HG02798 (cell line): ENCODE data around the gene SV2B.

Experiments
- ATAC-seq: cut with Tn5 transposase; IDR thresholded peaks from one replicate; pipeline ENCODE4 v1.9.1; 2021; ENCODE audit warnings: mild to moderate bottlenecking; ENCODE audit not compliant: unreplicated experiment, poor library complexity

SV2B gene

GRCh38 chr15:91135201-91136130 is 35.4 kb downstream of the SV2B start:
- ATAC-seq: peak; percentile 88

DNA sequence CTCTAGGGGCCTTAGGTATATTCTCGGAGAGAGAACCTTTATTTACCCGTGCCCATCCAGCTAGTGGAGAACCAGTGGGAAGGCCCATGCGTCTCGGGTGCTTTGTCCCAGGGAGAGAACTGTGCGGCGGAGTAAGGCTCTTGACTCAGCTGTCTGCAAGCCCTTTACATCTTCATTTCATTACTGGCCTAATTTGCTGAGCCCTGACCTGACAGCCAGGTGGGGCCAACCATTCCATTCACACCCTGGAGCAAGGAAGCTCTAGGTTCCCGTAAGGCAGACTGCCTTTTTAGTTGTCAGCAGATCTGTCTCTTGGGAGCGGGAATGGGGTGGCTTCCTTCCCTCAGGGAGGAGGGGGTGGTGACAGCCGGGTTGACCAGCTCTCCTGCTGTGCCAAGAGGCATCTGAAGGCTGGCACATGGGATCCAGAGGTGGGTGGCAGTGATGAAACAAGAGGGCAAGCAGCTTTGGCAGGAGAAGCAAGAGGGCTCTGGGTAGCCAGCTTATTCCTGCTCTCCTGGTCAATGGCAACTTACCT is 36.4 kb downstream of the SV2B start:
- no peak for ATAC-seq

GRCh38 chr15:91140601-91141000 is 40.5 kb downstream of the SV2B start:
- no peak for ATAC-seq

GRCh38 chr15:91141097-91141496 is 41.0 kb downstream of the SV2B start:
- no peak for ATAC-seq

DNA sequence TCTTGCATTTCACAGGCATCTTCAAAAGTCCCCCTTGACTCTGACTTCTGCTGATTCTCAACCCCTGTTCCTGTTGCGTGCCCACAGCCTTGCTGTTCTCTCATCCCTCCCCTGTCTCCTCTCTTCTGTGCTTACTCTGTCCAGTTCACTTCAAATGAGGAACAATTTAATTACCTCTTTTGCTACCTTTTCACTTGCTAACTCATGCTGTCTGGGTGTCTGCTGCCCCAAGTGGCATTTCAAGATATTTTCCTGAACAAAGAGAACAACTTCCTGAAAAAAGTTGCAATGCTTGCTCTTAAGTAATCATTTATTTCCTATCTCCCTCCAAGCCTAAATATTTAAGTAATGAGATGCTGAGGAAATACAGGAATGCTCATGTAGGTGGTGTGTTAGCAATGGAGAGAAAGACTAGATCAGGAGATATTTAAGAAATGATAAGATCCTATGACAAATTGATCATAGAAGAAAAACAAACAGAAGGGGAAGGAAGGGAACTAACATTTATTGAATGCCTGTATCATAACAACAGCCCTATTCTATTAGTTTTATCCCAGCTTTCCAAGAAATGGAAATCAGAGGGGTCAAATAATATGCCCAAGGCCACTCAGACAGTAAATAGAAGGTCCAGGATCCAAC is 42.2 kb downstream of the SV2B start:
- no peak for ATAC-seq

GRCh38 chr15:91142946-91143345 is 42.9 kb downstream of the SV2B start:
- ATAC-seq: no peak

DNA sequence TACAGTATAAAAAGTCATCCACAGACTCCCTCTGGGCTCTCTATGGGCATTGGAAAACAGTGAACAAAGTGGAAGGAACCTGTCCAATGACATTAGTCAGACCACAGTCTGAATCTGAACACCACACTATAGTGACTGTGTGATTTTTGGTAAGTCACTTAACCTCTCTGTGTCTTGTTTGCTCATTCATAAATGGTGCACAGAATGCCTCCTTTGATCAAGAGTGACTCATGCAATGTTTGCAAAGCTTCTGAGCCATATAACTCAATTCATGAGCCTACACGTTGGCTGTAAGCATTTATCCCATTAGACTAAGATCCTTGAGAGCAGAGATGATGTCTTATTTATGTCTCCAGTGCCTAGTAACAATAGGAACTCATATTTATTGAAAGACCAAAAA is 46.7 kb downstream of the SV2B start:
- ATAC-seq: no peak

DNA sequence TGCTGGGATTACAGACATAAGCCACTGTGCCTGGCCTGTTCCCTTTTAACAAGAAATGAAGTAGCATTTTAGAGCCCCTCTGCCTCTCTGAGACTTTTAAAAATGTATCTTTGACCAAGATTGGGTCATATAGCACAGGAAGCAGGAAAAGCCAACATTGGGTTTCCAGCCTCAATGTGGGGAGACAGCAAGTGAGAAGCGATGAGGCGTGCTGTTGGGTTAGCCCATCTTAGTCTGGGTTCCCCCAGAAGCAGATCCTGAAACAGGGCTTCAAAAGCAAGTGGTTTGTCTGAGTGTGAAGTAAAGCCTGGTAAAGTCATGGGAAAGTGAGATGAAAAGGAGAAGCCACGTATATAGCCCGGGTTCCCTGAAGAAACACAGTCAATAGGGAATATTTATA is 48.2 kb downstream of the SV2B start:
- ATAC-seq: no peak

DNA sequence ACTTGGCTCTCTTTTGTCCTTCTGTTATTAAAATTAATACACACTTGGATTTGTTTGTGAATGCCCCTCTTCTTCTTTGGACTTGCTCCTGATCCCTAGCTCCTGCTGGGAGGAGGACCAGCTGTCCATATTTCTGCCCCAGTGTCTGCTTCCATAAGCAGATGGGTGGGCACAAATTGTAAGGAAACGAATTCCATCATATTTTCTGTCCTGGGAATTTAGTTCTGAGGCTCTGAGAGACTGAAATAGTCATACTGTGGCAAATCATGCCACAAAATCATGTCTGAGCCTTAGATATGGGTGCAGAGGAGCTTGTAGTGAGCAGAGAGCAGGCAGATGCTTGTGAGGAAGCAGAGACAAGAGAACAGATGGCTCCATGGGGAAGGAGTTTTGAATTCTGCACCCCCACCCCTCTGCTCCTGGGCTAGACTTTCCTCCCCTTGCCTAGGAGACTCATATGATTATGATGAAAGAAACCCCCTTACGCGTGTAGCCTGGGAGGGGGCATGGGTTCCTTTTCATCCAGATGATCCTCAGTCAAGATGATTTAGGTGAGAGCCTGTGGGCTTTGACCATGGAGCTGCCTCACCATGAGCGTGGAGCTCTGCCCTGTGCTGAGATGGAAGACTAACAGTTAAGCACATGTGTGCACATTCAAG is 50.6 kb downstream of the SV2B start:
- no peak for ATAC-seq

- no peak for ATAC-seq
These were observed 51.9 kb downstream of the SV2B start for GRCh38 chr15:91151781-91152563.

DNA sequence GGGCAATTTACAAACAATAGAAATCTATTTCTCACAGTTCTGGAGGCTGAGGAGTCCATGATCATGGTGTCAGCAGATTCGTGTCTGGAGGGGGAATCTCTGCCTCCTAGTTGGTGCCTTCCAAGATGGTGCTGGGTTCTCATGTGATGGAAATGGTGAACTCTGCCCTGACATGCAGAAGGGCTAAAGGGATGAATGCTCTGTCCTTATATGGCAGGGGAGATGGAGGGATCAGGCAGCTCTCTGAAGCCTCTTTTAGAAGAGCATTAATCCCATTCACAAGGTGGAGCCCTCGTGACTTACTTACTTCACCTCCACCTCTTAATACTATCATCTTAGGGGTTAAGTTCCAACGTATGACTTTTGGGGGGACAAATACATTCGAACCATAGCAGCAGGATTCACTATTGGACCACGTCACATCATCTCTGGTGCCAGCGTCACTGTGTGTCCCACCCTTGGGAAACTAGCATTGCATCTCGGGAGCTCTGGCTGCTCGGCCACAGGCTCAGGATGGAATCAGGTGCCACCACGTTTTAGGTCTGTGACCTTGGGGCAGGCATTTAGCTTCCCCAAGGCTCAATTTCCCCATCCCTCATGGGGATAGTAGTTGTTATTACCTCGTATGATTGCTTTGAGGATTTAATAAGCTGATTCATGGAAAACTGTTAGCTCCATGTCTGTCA is 53.0 kb downstream of the SV2B start:
- no peak for ATAC-seq

DNA sequence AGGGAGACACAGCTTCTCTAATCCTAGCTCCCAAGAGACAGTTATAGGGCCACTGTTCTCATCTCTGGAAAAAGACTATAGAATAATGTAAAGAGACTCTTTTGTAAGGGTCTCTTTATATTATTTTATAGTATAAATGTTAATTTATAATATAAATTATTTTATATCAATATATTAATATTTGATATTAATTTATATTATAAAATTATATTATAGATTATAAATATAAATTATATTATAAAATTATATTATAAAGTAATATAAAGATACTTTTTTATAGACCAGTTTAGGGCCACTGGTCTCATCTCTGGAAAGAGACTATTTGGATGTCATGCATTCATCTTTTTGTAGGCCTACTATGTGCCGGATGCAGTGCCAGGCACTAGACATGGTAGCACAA is 53.9 kb downstream of the SV2B start:
- ATAC-seq: no peak

DNA sequence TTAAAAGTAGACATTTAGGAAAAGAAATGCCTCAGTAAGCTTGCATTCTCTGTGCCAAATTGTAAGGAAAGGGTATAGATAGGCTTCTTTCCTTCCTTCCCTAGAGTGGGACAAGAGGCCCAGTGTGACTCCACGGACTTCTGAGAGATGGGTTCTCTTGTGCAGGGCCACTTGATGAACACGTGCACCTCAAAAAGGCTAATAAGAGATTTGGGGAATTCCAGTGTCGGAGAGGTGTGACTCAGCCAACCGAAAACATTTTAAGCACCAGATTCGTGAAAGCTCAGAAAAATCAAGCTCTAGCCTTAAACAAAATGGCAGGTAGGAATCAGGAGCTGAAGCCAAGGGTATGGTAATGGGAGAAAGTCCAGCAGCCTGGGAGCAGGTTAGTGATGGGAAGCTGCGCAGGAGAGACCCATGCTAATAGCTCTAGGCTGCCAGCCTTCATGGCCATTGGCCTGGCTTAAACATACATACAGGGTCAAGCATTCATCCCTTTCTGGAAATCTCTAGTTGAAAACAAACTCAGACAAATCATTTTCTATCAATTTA is 56.2 kb downstream of the SV2B start:
- ATAC-seq: no peak

DNA sequence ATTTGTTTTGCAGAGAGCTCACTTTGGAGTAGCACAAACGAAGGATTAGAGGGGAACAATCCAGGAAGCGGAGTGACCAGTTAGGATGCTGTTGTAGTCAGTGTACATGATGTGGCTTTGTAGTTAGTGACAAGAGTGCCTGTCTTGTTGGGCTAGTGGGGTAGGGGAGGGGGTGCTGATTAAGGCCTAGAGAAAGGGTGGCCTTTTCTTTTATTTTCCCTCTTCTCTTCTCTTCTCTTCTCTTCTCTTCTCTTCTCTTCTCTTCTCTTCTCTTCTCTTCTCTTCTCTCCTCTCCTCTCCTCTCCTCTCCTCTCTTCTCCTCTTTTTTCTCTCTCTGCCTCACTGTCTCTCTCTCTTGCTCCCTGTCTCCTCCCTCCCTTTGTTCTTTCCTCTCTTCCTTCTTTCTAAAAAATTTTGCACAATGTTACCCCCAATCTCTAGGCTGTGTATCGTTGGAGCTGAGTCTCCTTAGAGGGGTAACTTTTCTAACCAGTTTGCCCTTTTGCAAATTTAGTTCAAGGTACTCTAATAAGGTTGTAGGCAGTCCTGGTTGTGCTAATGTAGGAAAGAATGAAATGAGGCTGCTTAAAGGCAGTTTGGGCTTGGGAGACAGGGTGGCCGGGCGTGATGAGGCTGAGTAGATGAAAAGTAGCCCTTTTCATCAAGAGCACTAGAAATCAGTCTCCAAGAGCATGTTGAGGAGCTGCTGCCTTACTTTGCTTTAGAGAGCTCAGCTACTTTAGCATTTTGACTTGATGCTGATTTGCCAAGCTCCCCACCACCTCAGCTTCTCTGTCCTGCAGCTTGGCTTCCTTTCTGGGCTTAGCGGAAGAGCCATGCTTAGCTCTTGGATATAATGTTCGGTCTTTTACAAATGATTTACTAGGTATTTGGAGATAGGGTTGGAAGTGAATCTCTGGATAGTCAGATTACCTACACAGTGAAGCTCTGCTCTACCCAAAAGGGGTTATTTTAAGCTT is 58.6 kb downstream of the SV2B start:
- ATAC-seq: no peak

DNA sequence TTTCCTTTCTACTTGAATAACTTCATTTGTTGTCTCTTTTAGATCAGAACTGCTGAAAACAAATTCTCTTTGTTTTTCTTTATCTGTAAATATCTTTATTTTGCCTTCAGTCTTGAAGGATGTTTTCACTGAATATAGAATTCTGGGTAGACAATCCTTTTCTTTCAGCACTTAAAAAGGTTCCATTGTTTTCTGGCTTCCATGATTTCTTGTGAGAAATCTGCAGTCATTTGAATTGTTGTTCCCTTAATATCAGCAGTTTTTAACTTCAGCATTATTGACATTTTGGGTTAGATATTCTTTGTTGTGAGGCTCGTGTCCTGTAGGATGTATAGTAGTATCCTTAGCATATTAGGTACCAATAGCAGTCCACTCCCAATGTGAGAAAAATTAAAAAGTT is 65.8 kb downstream of the SV2B start:
- ATAC-seq: no peak

DNA sequence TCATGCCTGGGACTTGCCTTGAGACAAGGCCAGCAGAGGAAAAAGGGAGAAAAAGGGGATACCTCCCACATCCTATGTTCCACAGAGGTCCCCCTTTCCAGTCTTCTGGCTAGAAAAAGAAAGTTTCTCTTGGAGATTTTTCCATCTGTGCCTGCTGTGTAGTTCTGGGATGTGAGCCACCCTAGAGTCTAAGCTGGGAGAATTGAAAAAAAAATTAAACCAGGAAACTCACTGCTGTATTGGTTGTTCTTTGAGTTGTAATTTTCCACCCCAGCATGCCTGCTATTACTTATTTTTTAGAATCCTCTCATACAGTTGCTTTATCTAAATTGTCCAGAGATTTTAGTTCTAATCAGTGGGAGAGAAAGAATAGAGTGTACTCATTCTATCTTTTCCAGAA is 68.4 kb downstream of the SV2B start:
- ATAC-seq: no peak

DNA sequence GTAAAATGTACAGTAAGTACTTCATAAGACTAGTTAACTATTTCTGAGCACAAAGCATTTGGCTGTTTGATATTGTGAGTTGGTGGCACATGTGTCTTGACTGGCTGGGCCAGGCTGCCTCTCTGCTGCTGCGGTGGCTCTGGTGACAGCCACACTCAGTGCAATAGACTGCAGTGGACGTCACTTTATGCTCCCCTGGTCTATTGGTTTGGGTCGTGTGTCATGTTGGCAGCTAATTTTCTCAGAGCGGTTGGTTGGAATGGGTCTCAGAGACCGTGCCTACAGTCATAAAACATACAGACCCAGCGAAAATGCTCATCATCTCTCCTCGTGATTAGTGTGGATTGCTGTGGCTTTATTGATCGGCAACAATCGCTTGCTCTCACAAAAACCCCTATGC is 71.3 kb downstream of the SV2B start:
- ATAC-seq: no peak

DNA sequence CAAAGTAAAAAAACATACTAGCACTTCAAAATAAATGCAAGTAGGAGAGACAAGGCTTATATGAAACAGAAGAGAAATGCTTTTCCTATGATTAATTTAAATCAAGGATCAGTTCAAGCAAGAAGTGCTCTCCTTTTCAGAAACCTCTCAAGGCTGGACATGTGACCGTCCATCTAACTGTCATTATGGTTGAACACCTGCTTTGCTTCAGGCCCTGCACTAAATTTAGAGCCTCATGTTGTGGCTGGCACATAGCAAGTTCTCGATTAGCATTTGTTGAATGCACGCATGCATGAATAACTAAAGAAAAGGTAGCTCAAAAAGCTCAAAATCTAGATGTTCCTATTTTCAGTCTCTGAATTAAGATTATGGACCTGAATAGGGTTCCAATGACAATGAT is 82.0 kb downstream of the SV2B start:
- no peak for ATAC-seq
